Type B pancreatic cell (in vitro differentiated cells): ENCODE data around the gene SYT7. TPM values are rescaled to one million over a fixed set of nuclear protein-coding genes. Genes with fewer than 3 reads are reported as not detected.

Experiments
- DNase-seq: peaks from one replicate; pipeline ENCODE4 v3.0.0; 2021; ENCODE audit warnings: mixed read lengths; ENCODE audit not compliant: unreplicated experiment; ENCODE audit errors: extremely low spot score
- H3K27ac Mint-ChIP-seq: 2 replicates; pipeline ENCODE4 v1.8.0; 2021; ENCODE audit warnings: mild to moderate bottlenecking, mixed read lengths
- H3K27me3 Mint-ChIP-seq: 2 replicates; pipeline ENCODE4 v1.8.0; 2021; ENCODE audit warnings: mixed read lengths
- H3K36me3 Mint-ChIP-seq: 2 replicates; pipeline ENCODE4 v1.8.0; 2021; ENCODE audit warnings: mixed read lengths
- H3K4me1 Mint-ChIP-seq: one replicate; pipeline ENCODE4 v1.8.0; 2021; ENCODE audit warnings: mixed read lengths; ENCODE audit not compliant: unreplicated experiment
- H3K4me3 Mint-ChIP-seq: 2 replicates; pipeline ENCODE4 v1.8.0; 2021; ENCODE audit warnings: mild to moderate bottlenecking, mixed read lengths
- H3K9me3 Mint-ChIP-seq: 2 replicates; pipeline ENCODE4 v1.8.0; 2021; ENCODE audit warnings: mixed read lengths
- CTCF ChIP-seq: fragments of 200-600 bp; sonication (generic); conservative IDR thresholded peaks from 2 replicates; pipeline ENCODE4 v1.5.0; 2021; ENCODE audit warnings: antibody characterized with exemption, mild to moderate bottlenecking
- total RNA-seq: library from RNA; stranded (reverse); gene quantifications from 2 replicates; pipeline ENCODE4 v1.2.1, GENCODE V29; 2021; ENCODE audit warnings: low replicate concordance

Gene SYT7
- total RNA-seq, 1 donor from 2014 or later, result 26.5 TPM

GRCh38 chr11:61587541-61587941, 6.7 kb upstream of the SYT7 start:
- no peak for TF ChIP-seq CTCF
- no peak overlapping the region for H3K27ac Mint-ChIP-seq
- H3K9me3 Mint-ChIP-seq, result no peaks in the 10 kb centered on the region
- DNase-seq, result no peak
- H3K4me3 Mint-ChIP-seq, result peak overlapping the region; percentile 79
- H3K4me1 Mint-ChIP-seq, result peaks cover 29% of the 10 kb centered on the region
- H3K36me3 Mint-ChIP-seq, result no peaks in the 10 kb centered on the region
- H3K27me3 Mint-ChIP-seq, result peaks cover 49% of the 10 kb centered on the region

- no peaks in the 10 kb centered on the region for H3K36me3 Mint-ChIP-seq
- no peak for DNase-seq
- peak overlapping the region; percentile 70 for H3K4me3 Mint-ChIP-seq
- no peak for TF ChIP-seq CTCF
- no peaks in the 10 kb centered on the region for H3K9me3 Mint-ChIP-seq
- H3K27ac Mint-ChIP-seq, result peak overlapping the region; percentile 76
- peaks cover 51% of the 10 kb centered on the region for H3K27me3 Mint-ChIP-seq
- H3K4me1 Mint-ChIP-seq, result peaks cover 26% of the 10 kb centered on the region
Observed at GRCh38 chr11:61586792-61587430, 6.0 kb upstream of the SYT7 start.

- no peak for TF ChIP-seq CTCF
- Mint-ChIP-seq H3K4me1 (peaks cover 23% of the 10 kb centered on the region), H3K4me3 (peak overlapping the region; percentile 71), H3K9me3 (no peaks in the 10 kb centered on the region), H3K27ac (peak overlapping the region; percentile 83), H3K36me3 (no peaks in the 10 kb centered on the region), H3K27me3 (peaks cover 45% of the 10 kb centered on the region)
- no peak for DNase-seq
Observed at GRCh38 chr11:61585115-61585514, 4.2 kb upstream of the SYT7 start.

GRCh38 chr11:61581931-61582330, 1.1 kb upstream of the SYT7 start:
- peak overlapping the region; percentile 81 for H3K27ac Mint-ChIP-seq
- H3K4me3 Mint-ChIP-seq, result peak overlapping the region; percentile 88
- no peak for DNase-seq
- no peaks in the 10 kb centered on the region for H3K9me3 Mint-ChIP-seq
- H3K4me1 Mint-ChIP-seq, result peaks cover 28% of the 10 kb centered on the region
- TF ChIP-seq CTCF, result no peak
- peaks cover 56% of the 10 kb centered on the region for H3K27me3 Mint-ChIP-seq
- no peaks in the 10 kb centered on the region for H3K36me3 Mint-ChIP-seq

- peak overlapping the region; percentile 82 for H3K4me3 Mint-ChIP-seq
- no peak for DNase-seq
- TF ChIP-seq CTCF, result no peak
- peak overlapping the region; percentile 43 for H3K27ac Mint-ChIP-seq
- H3K27me3 Mint-ChIP-seq, result peaks cover 54% of the 10 kb centered on the region
- no peaks in the 10 kb centered on the region for H3K9me3 Mint-ChIP-seq
- peaks cover 22% of the 10 kb centered on the region for H3K4me1 Mint-ChIP-seq
- H3K36me3 Mint-ChIP-seq, result no peaks in the 10 kb centered on the region
Observed at GRCh38 chr11:61580271-61580888, 496 bp downstream of the SYT7 start.
